Measurements from ENCODE around the gene PITRM1.

DNA sequence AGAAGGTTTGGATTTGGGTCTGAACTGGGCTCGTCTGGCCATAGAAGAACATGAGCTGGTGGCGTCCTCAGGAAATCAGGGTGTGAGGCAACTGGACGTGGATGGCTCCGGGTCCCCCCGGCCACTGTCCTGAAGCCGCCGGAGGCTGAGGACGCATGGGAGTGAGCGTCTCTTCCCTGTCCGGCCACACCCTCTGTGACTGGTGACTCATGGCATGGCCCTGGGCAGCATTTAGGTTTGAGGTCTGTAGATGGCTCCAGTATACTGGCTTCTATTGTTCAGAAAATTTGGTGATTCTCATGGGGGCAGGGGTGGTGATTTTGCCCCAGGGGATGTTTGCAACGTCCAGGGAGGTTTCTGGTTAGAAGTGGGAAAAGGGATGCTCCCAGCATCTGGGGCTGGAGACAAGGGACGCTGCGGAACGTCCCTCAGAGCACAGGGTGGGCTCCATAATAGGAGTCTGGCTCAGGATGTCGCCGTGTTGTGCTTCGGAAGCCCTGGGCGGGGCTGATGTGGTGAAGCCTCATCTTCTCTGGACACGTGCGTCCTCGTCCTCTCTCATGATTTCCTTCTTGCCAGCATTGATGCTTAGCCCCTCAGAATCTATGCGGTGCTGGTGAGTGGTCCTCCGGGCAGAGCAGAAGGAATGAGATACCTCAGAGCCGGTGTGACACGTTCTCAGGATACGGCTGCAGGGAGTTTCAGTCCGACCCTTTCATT, 49.9 kb downstream of the PITRM1 start:
- TF ChIP-seq, protein P1, sequence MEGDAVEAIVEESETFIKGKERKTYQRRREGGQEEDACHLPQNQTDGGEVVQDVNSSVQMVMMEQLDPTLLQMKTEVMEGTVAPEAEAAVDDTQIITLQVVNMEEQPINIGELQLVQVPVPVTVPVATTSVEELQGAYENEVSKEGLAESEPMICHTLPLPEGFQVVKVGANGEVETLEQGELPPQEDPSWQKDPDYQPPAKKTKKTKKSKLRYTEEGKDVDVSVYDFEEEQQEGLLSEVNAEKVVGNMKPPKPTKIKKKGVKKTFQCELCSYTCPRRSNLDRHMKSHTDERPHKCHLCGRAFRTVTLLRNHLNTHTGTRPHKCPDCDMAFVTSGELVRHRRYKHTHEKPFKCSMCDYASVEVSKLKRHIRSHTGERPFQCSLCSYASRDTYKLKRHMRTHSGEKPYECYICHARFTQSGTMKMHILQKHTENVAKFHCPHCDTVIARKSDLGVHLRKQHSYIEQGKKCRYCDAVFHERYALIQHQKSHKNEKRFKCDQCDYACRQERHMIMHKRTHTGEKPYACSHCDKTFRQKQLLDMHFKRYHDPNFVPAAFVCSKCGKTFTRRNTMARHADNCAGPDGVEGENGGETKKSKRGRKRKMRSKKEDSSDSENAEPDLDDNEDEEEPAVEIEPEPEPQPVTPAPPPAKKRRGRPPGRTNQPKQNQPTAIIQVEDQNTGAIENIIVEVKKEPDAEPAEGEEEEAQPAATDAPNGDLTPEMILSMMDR (IDR thresholded peaks at IDR 0.05; ENCODE audit: insufficient read depth, low read length), result no peak
- TF ChIP-seq POLR2AphosphoS5 (IDR thresholded peaks at IDR 0.05; ENCODE audit: low read depth), result no peak
- TF ChIP-seq, protein P2, sequence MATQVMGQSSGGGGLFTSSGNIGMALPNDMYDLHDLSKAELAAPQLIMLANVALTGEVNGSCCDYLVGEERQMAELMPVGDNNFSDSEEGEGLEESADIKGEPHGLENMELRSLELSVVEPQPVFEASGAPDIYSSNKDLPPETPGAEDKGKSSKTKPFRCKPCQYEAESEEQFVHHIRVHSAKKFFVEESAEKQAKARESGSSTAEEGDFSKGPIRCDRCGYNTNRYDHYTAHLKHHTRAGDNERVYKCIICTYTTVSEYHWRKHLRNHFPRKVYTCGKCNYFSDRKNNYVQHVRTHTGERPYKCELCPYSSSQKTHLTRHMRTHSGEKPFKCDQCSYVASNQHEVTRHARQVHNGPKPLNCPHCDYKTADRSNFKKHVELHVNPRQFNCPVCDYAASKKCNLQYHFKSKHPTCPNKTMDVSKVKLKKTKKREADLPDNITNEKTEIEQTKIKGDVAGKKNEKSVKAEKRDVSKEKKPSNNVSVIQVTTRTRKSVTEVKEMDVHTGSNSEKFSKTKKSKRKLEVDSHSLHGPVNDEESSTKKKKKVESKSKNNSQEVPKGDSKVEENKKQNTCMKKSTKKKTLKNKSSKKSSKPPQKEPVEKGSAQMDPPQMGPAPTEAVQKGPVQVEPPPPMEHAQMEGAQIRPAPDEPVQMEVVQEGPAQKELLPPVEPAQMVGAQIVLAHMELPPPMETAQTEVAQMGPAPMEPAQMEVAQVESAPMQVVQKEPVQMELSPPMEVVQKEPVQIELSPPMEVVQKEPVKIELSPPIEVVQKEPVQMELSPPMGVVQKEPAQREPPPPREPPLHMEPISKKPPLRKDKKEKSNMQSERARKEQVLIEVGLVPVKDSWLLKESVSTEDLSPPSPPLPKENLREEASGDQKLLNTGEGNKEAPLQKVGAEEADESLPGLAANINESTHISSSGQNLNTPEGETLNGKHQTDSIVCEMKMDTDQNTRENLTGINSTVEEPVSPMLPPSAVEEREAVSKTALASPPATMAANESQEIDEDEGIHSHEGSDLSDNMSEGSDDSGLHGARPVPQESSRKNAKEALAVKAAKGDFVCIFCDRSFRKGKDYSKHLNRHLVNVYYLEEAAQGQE (IDR thresholded peaks at IDR 0.05; ENCODE audit: insufficient replicate concordance, low read depth), result no peak
- TF ChIP-seq GABPA (IDR thresholded peaks at IDR 0.05; ENCODE audit: low read depth), result no peak
- no peak for TF ChIP-seq SPI1 (IDR thresholded peaks at IDR 0.05; ENCODE audit: borderline replicate concordance, low read depth)
